Tibial artery (tissue), 4 donors: ENCODE results near the gene KRTAP5-1.
"Not testable (repeated sequence)": the region's sequence is repeated elsewhere in the genome, so short reads cannot be mapped to it uniquely, and the experiment has no call there.

Experiments
- DNase-seq, 2 donors: peaks; one replicate each; pipeline ENCODE4 v3.0.0-alpha.2; 2019
- H3K27ac ChIP-seq, 2 donors: fragments of 200-600 bp; sonication (generic) in 1 of 2; 1 replicate in 1 of 2; 2 replicates in 1 of 2; pipeline ENCODE4 v1.5.1; 2018 to 2019; ENCODE audit warnings: mild to moderate bottlenecking in 1 of 2
- H3K27me3 ChIP-seq, 2 donors: fragments of 200-600 bp; sonication (generic) in 1 of 2; one replicate each; pipeline versions ENCODE4 v1.5.1 to v1.6.0; 2016 to 2019
- H3K36me3 ChIP-seq, 3 donors: fragments of 200-600 bp; sonication (generic) in 2 of 3; one replicate each; pipeline ENCODE4 v1.5.1; 2016 to 2019; ENCODE audit warnings: mild to moderate bottlenecking in 2 of 3
- H3K4me1 ChIP-seq, 4 donors: fragments of 200-600 bp; sonication (generic) in 2 of 4; 1 replicate in 3 of 4; 2 replicates in 1 of 4; pipeline ENCODE4 v1.5.1; 2016 to 2019
- H3K4me3 ChIP-seq, 2 donors: fragments of 200-600 bp; sonication (generic) in 1 of 2; 1 replicate in 1 of 2; 2 replicates in 1 of 2; pipeline ENCODE4 v1.5.1; 2018 to 2019; ENCODE audit warnings: mild to moderate bottlenecking in 2 of 2
- H3K9me3 ChIP-seq, 3 donors: fragments of 200-600 bp; sonication (generic) in 1 of 3; one replicate each; pipeline ENCODE4 v1.5.1; 2016 to 2019
- intact Hi-C: fragments of 100-400 bp; cut with DNase I; formaldehyde crosslinking; loops from one replicate; pipeline ENCODE4 v1.15.0; 2023; ENCODE audit warnings: low total_unique reads
- TF ChIP-seq, protein P1 (sequence below), 2 experiments: fragments of 200-600 bp in 1 of 2; fragments of 450-650 bp in 1 of 2; IDR thresholded peaks; one replicate each; pipeline ENCODE4 v1.5.1; 2017 to 2019; ENCODE audit warnings: antibody characterized with exemption in 2 of 2, mild to moderate bottlenecking in 1 of 2, moderate library complexity in 1 of 2

KRTAP5-1 gene

DNA sequence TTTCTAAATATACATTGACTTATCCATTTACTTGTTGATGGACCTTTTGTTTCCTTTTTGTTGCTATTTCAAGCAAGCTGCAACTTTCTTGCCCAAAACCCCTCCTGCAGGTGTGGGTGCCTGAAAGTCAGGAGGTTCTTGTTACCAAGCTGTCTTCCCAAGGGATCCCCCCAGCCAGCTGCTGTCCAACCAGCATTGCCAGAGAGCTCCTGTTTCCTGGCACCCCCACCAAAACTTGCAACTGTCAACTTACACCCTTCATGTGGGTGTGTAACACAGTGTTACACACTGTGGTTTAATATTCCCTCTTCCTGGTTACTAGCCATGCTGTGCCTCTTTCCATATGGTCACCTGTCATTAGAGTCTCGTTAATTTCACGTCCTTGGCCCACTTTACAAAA, 1.6 kb upstream of the KRTAP5-1 start:
- Histone ChIP-seq H3K27me3 (no peaks in the 10 kb centered on the region), H3K4me1 (no peaks in the 10 kb centered on the region), H3K4me3 (no peak overlapping the region), H3K9me3 (no peaks in the 10 kb centered on the region), H3K36me3 (no peaks in the 10 kb centered on the region), H3K27ac (no peak overlapping the region)
- intact Hi-C loops: no loop called here
- TF ChIP-seq, protein P1, sequence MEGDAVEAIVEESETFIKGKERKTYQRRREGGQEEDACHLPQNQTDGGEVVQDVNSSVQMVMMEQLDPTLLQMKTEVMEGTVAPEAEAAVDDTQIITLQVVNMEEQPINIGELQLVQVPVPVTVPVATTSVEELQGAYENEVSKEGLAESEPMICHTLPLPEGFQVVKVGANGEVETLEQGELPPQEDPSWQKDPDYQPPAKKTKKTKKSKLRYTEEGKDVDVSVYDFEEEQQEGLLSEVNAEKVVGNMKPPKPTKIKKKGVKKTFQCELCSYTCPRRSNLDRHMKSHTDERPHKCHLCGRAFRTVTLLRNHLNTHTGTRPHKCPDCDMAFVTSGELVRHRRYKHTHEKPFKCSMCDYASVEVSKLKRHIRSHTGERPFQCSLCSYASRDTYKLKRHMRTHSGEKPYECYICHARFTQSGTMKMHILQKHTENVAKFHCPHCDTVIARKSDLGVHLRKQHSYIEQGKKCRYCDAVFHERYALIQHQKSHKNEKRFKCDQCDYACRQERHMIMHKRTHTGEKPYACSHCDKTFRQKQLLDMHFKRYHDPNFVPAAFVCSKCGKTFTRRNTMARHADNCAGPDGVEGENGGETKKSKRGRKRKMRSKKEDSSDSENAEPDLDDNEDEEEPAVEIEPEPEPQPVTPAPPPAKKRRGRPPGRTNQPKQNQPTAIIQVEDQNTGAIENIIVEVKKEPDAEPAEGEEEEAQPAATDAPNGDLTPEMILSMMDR (IDR thresholded peaks at IDR 0.05): no peak
- peak in 1 of 2 donors; percentile 5 for DNase-seq

DNA sequence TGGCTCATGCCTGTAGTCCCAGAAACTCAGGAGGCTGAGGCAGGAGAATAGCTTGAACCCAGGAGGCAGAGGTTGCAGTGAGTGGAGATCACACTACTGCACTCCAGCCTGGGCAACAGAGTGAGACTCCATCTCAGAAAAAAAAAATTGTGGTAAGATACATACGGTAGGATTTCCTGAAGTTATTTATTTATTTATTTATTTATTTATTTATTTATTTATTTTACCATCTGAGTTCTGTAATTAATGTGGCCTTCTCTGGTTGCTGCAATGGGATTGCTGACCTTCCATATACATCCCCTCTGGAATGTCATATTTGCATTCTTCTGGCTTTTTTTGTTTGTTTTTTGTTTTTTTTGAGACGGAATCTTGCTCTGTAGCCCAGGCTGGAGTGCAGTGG, 2.2 kb downstream of the KRTAP5-1 start:
- H3K27ac ChIP-seq, H3K4me1 ChIP-seq, H3K9me3 ChIP-seq, intact Hi-C loops, H3K27me3 ChIP-seq, H3K36me3 ChIP-seq, H3K4me3 ChIP-seq, DNase-seq: not testable (repeated sequence)

DNA sequence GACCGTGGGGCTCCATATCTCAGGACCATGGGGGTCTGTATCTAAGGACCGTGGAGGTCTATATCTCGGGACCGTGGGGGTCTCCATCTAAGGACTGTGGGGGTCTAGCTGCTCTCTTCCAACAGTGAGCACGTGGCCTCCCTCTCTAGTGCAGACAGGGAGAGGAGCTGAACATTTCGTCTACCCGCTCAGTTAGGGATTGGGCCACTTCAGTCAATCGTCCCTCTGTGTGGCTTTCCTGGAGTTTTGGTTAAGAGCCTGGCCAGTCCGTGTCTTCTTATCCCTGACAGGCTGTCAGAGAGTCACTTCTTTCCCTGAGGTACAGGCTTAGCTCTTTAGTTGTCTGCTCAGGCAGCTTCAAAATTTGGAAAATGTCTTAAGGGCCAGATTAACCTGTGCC, 3.1 kb downstream of the KRTAP5-1 start:
- Histone ChIP-seq H3K27ac (no peak overlapping the region), H3K36me3 (no peaks in the 10 kb centered on the region), H3K4me3 (no peak overlapping the region), H3K9me3 (peaks cover 0 to 8% (median 7%) of the 10 kb centered on the region in 3 donors), H3K4me1 (no peaks in the 10 kb centered on the region), H3K27me3 (no peaks in the 10 kb centered on the region)
- intact Hi-C loops: no loop called here
- TF ChIP-seq, protein P1 (IDR thresholded peaks at IDR 0.05): no peak
- DNase-seq: peak in 1 of 2 donors; percentile 33

DNA sequence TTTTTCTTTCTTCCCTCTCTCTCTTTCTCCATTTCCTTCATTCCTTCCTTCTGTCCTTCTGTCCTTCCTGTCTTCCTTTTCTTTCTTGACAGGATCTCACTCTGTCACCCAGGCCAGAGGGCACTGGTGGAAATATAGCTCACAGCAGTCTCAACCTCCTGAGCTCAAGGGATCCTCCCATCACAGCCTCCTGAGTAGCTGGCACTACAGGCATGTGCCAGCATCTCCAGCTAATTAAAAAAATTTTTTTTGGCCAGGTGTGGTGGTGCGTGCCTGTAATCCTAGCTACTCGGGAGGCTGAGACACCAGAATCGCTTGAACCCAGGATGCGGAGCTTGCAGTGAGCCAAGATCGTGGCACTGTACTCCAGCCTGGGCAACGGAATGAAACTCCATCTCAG, 8.3 kb downstream of the KRTAP5-1 start:
- H3K4me1 ChIP-seq: peaks cover 0 to 24% (median 23%) of the 10 kb centered on the region in 4 donors
- no peak overlapping the region for H3K27ac ChIP-seq
- no peaks in the 10 kb centered on the region for H3K27me3 ChIP-seq
- TF ChIP-seq, protein P1 (IDR thresholded peaks at IDR 0.05): no peak
- no peak overlapping the region for H3K4me3 ChIP-seq
- intact Hi-C loops: loop anchor here (10.0 kb wide), 1 partner anchor 122 kb away; no protein-coding TSS in a partner anchor
- DNase-seq: peak in 1 of 2 donors; percentile 45
- no peaks in the 10 kb centered on the region for H3K36me3 ChIP-seq
- H3K9me3 ChIP-seq: peaks cover 0 to 8% (median 7%) of the 10 kb centered on the region in 3 donors

DNA sequence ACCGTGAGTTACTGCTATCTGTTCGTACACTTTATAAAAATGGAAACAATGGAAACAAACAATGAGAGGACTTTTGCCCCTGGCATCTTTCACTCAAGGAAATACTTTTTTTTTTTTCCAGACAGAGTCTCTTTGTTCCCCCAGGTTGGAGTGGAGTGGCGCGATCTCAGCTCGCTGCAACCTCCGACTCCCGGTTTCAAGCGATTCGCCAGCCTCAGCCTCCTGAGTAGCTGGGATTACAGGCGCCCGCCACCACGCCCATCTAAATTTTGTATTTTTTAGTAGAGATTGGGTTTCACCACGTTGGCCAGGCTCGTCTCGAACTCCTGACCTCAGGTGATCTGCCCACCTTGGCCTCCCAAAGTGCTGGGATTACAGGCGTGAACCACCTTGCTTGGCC, 9.3 kb downstream of the KRTAP5-1 start:
- not testable (repeated sequence) for H3K27me3 ChIP-seq, DNase-seq, H3K36me3 ChIP-seq, H3K9me3 ChIP-seq, H3K4me3 ChIP-seq, H3K27ac ChIP-seq
- H3K4me1 ChIP-seq: peaks cover 0 to 31% (median 30%) of the 10 kb centered on the region in 4 donors
- intact Hi-C loops: loop anchor here (10.0 kb wide), 1 partner anchor 121 kb away; no protein-coding TSS in a partner anchor

DNA sequence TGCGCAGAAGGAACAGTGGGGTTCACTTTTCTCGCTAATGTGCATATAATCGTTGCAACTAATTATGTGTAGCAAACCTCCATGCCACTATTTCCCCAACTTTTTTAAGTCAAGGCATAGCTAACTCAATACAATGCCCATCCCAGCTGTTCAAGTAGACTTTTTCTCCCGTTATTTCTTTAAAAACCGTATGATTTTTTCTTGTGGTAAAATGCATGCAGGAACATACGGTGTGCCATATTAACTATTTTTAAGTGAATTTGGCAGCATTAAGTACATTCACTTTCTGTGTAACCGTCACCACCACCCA, 10.2 kb downstream of the KRTAP5-1 start:
- TF ChIP-seq, protein P1 (IDR thresholded peaks at IDR 0.05): no peak
- H3K4me3 ChIP-seq: no peak overlapping the region
- intact Hi-C loops: loop anchor here (1.0 to 10.0 kb wide), 2 partner anchors 31 to 120 kb away; no protein-coding TSS in a partner anchor
- H3K27me3 ChIP-seq: no peaks in the 10 kb centered on the region
- DNase-seq: no peak
- H3K27ac ChIP-seq: no peak overlapping the region
- no peaks in the 10 kb centered on the region for H3K36me3 ChIP-seq
- H3K9me3 ChIP-seq: peaks cover 0 to 8% (median 7%) of the 10 kb centered on the region in 3 donors
- peaks cover 0 to 40% (median 38%) of the 10 kb centered on the region in 4 donors for H3K4me1 ChIP-seq
